22Rv1 (cell line): ENCODE results near the gene SLC6A6.

Experiments used
- H3K27ac ChIP-seq: fragments of 450-650 bp; 2 replicates; pipeline ENCODE4 v1.5.1; 2017
- CTCF ChIP-seq: fragments of 450-650 bp; IDR thresholded peaks from 2 replicates; pipeline ENCODE4 v1.5.1; 2017; ENCODE audit warnings: mild to moderate bottlenecking
- ZFX ChIP-seq: fragments of 450-650 bp; IDR thresholded peaks from 2 replicates; pipeline ENCODE4 v1.6.1; 2017; ENCODE audit warnings: antibody characterized with exemption, borderline replicate concordance

Gene SLC6A6

GRCh38 chr3:14439501-14440167 is 37.2 kb downstream of the SLC6A6 start:
- H3K27ac ChIP-seq, result no peak overlapping the region
- TF ChIP-seq CTCF (no peak), ZFX (no peak)

- H3K27ac ChIP-seq, result no peak overlapping the region
- TF ChIP-seq CTCF (no peak), ZFX (no peak)
These were observed 37.7 kb downstream of the SLC6A6 start for GRCh38 chr3:14440168-14440518.

GRCh38 chr3:14440531-14441239 is 38.3 kb downstream of the SLC6A6 start:
- no peak overlapping the region for H3K27ac ChIP-seq
- TF ChIP-seq ZFX, result no peak
- TF ChIP-seq CTCF, result no peak

- no peak overlapping the region for H3K27ac ChIP-seq
These were observed 39.0 kb downstream of the SLC6A6 start for GRCh38 chr3:14441240-14441919.

GRCh38 chr3:14441920-14442300 is 39.5 kb downstream of the SLC6A6 start:
- TF ChIP-seq ZFX, result no peak
- no peak for TF ChIP-seq CTCF
- H3K27ac ChIP-seq, result no peak overlapping the region

More at GRCh38 chr3:14441240-14441919, 39.0 kb downstream of the SLC6A6 start:
- TF ChIP-seq ZFX, result no peak
- no peak for TF ChIP-seq CTCF

GRCh38 chr3:14444380-14444779 is 42.0 kb downstream of the SLC6A6 start:
- H3K27ac ChIP-seq, result no peak overlapping the region
- TF ChIP-seq CTCF (no peak), ZFX (no peak)

GRCh38 chr3:14445773-14446172 is 43.4 kb downstream of the SLC6A6 start:
- TF ChIP-seq CTCF, result no peak
- no peak for TF ChIP-seq ZFX
- no peak overlapping the region for H3K27ac ChIP-seq
